GM10266 (cell line): Measurements from ENCODE around the gene CFAP410.
"Not testable (repeated sequence)": the region's sequence is repeated elsewhere in the genome, so short reads cannot be mapped to it uniquely, and the experiment has no call there.

Source experiments
- DNase-seq: peaks from one replicate; pipeline ENCODE4 v3.0.0; 2012; ENCODE audit errors: extremely low spot score
- CTCF ChIP-seq: IDR thresholded peaks from 2 replicates; pipeline ENCODE4 v1.5.1; 2012; ENCODE audit warnings: mild to moderate bottlenecking, low read depth; ENCODE audit not compliant: control insufficient read depth, insufficient read depth; ENCODE audit errors: missing control alignments

Gene CFAP410

GRCh38 chr21:44368711-44369446, 29.7 kb upstream of the CFAP410 start:
- no peak for DNase-seq
- TF ChIP-seq CTCF: no peak

GRCh38 chr21:44366586-44367211, 27.5 kb upstream of the CFAP410 start:
- DNase-seq: no peak
- no peak for TF ChIP-seq CTCF

GRCh38 chr21:44365967-44366585, 26.9 kb upstream of the CFAP410 start:
- DNase-seq: no peak
- no peak for TF ChIP-seq CTCF

GRCh38 chr21:44365251-44365966, 26.2 kb upstream of the CFAP410 start:
- no peak for TF ChIP-seq CTCF
- no peak for DNase-seq

- TF ChIP-seq CTCF: no peak
- no peak for DNase-seq
Observed at GRCh38 chr21:44364151-44365053, 25.2 kb upstream of the CFAP410 start.

- no peak for DNase-seq
- no peak for TF ChIP-seq CTCF
Observed at GRCh38 chr21:44363278-44363677, 24.1 kb upstream of the CFAP410 start.

- DNase-seq: not testable (repeated sequence)
Observed at GRCh38 chr21:44361903-44362302, 22.7 kb upstream of the CFAP410 start.
